ENCODE measurements around the gene KNTC1.

- TF ChIP-seq CTCF (conservative IDR thresholded peaks at IDR 0.05) (no peak), EZH2 (IDR thresholded peaks at IDR 0.05; ENCODE audit: low read depth) (no peak)
Observed at GRCh38 chr12:122563361-122563760, 36.3 kb downstream of the KNTC1 start.
